Fibroblast of pulmonary artery (primary cell): ENCODE measurements around the gene TMEM266.

Source experiments
- DNase-seq: peaks from one replicate; pipeline ENCODE4 v3.0.0-alpha.2; 2010; ENCODE audit warnings: low read depth
- H3K4me3 ChIP-seq: replicated peaks from 2 replicates; pipeline ENCODE4 v1.5.1; 2011; ENCODE audit warnings: low read depth, mild to moderate bottlenecking, control low read depth, low read length, moderate library complexity
- TF ChIP-seq, protein P1 (sequence below): IDR thresholded peaks from 2 replicates; pipeline ENCODE4 v1.5.1; 2011; ENCODE audit warnings: mild to moderate bottlenecking, control low read depth, low read length, inconsistent platforms; ENCODE audit errors: missing control alignments

TMEM266 gene

GRCh38 chr15:76229266-76229665 lies 169.5 kb downstream of the TMEM266 start:
- TF ChIP-seq, protein P1, sequence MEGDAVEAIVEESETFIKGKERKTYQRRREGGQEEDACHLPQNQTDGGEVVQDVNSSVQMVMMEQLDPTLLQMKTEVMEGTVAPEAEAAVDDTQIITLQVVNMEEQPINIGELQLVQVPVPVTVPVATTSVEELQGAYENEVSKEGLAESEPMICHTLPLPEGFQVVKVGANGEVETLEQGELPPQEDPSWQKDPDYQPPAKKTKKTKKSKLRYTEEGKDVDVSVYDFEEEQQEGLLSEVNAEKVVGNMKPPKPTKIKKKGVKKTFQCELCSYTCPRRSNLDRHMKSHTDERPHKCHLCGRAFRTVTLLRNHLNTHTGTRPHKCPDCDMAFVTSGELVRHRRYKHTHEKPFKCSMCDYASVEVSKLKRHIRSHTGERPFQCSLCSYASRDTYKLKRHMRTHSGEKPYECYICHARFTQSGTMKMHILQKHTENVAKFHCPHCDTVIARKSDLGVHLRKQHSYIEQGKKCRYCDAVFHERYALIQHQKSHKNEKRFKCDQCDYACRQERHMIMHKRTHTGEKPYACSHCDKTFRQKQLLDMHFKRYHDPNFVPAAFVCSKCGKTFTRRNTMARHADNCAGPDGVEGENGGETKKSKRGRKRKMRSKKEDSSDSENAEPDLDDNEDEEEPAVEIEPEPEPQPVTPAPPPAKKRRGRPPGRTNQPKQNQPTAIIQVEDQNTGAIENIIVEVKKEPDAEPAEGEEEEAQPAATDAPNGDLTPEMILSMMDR: no peak
- H3K4me3 ChIP-seq: no peak overlapping the region
- no peak for DNase-seq

GRCh38 chr15:76233921-76234320 lies 174.1 kb downstream of the TMEM266 start:
- DNase-seq: no peak
- TF ChIP-seq, protein P1: no peak
- no peak overlapping the region for H3K4me3 ChIP-seq

DNA sequence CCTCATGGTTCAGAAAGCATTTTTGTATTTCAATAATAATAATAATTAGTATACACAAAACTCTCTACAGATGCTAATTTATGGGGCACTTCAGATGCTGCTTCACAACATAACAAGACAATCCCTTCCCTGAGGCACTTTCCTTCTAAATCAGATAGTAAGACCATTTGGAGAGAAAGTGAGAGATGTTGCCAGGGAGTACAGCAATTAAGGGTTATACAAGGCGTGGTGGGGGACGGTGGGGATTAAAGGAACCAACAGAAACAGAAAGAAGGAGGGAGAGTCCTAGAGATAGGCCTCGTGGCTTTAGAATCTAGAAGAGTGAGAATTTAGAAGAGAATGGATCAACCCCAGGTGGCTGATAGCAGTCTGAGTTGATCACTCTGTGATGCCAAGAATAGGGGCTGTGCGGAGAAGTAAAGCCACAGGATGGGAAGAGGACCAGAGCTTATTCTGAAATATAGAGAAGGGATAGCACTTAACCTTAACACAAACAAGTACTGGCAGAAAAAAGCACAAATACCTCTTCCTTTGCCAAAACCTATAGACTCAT lies 174.6 kb downstream of the TMEM266 start:
- no peak overlapping the region for H3K4me3 ChIP-seq
- no peak for DNase-seq
- TF ChIP-seq, protein P1: no peak

- no peak overlapping the region for H3K4me3 ChIP-seq
- peak; percentile 71 for DNase-seq
- TF ChIP-seq, protein P1: peak; percentile 48
Measured at GRCh38 chr15:76235186-76235826, 175.5 kb downstream of the TMEM266 start.

DNA sequence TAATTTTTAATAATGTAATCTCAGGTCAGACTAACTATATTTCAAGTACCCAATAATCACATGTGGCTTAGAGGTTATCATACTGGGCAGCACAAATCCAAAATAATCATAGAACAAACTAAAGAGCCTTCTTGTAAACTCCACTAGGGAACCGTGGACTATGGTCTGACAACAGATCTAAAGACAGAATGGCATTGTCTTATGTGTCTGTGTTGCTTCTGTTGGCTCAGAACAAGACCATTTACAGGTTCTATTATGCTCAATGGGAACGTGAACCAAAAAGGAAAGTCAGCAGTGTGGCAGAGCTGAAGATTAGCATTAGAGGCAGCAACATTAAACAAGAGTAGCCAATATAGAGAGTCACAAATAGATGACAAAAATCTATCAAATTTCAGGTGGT lies 176.6 kb downstream of the TMEM266 start:
- H3K4me3 ChIP-seq: no peak overlapping the region
- TF ChIP-seq, protein P1: no peak
- DNase-seq: no peak

GRCh38 chr15:76239786-76240185 lies 180.0 kb downstream of the TMEM266 start:
- no peak overlapping the region for H3K4me3 ChIP-seq
- no peak for DNase-seq
- TF ChIP-seq, protein P1: no peak
